Dermis microvascular lymphatic vessel endothelial cell (primary cell): ENCODE results near the gene RAB4A. TPM values are rescaled to one million over a fixed set of nuclear protein-coding genes. Genes with fewer than 3 reads are reported as not detected.
"Not testable (repeated sequence)": the region's sequence is repeated elsewhere in the genome, so short reads cannot be mapped to it uniquely, and the experiment has no call there.

Experiments used
- DNase-seq, 2 donors: peaks; one replicate each; pipeline versions ENCODE4 v3.0.0 to v3.0.0-alpha.2; 2010; ENCODE audit warnings: low read depth in 2 of 2
- total RNA-seq: library from RNA; depleted of rRNA; stranded (reverse); fragments of >200 nt; gene quantifications from 2 replicates; pipeline ENCODE4 v1.2.1, GENCODE V29; 2014

The RAB4A gene
- total RNA-seq, 1 donor from 2014 or later, result 12.8 TPM

DNA sequence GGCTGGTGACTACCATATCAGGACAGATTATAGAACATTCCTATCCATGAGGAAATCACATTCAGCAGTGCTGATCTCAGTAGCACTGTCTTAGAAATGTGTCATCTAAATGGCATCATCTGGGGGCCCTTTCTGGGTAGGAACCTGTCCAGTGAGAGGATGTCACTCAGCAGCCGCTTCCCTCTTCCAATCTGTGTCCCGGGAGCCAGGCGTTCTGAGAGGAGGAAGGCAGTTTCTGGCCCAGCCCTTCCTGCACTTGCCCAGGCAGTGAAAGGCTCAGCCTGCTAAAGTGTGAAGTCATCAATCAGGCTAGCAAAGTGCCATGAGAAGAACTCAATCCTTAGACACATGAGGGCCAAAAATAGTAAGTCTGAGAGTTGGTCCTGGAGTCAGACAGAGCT lies 25.6 kb downstream of the RAB4A start:
- no peak for DNase-seq

DNA sequence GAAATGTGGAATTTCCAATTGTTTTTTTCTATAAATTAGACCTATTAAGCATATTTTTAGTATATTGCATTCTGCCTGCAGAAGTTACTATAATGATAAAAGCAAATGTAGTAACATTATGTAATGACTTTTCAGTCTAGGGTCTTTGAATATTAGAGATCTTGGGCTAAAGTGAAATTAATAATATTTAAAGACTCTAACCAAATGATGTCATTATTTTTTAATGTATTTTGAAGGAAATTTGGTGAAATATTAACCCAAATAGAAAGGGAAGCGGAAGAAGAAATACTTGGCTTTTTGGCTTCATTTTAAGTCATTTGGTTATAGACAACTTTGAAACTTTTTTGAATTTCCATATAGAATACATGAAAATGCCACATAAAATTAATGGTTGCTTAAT lies 26.8 kb downstream of the RAB4A start:
- DNase-seq, result no peak

DNA sequence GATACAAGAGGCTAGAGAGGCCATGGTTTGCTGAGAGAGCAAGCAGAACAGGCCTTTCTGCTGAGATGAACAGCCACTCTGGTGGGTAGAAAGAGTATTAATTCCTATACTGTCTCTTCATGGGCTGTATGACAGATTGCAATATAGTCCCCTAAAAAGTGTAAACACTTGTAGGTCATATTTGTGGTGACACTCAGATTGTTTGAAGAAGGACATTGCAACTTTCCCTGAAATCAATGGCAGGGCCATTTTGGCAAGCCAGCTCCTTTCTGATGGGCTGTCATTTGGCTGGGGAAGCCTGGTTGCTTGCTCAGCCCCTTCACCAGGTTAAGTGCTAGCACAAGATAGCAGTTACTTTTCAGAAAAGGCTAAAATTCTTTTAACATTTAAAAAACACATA lies 27.5 kb downstream of the RAB4A start:
- DNase-seq, result no peak

DNA sequence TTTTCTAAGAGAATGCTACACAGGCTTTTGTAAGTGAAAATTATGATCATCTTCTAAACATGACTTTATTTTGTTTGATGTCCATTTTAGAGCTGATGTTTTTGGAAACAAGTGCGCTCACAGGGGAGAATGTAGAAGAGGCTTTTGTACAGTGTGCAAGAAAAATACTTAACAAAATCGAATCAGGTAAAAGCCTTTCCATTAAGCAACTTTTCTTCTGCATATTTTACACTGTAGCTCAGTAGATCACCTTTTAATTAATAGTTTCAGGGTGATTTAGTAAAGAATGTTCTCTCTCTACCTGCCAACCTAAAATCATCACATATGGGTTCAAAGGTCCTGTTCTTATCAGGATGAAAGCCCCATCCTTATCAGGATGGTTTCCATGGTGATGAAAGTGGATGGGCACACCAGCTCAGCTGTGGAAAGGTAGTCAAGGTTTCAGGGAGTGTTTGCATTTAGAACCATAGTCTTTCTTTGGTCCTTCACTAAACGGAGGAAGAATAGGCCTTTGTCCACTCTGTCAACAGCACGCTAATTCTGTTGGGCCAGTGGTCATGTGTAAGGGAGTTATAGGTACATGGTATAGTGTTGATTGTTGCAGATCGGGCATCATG lies 28.1 kb downstream of the RAB4A start:
- no peak for DNase-seq

DNA sequence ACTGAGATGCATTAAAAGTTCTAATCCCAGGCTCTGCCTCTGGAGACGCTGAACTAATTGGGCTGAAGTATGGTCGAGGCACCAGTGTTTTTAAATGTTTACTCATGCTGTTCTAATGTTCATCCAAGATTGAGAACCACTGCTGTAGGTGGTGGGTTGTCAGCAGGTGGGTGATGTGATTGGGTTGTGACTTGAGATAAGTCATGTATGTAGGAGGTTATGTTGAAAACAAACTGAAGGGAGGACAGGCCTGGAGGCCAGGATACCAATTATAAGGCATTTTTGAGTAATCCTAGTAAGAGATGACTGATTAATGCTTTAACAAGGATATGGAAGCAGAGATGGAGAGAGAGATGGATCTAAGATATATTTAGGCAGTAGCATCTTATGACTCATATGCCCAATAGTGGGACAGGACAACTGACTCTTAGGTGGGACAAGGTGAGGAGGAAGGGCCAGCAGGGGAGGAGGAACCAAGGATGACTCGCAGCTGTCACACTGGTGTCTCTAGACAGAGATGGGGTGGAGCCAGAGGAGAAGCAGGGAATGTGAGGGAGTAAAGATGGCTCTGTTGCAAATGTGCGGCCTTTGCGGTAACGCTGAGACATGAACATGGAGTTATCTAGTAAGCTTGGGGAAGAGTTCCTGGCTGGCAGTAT lies 29.3 kb downstream of the RAB4A start:
- no peak for DNase-seq

DNA sequence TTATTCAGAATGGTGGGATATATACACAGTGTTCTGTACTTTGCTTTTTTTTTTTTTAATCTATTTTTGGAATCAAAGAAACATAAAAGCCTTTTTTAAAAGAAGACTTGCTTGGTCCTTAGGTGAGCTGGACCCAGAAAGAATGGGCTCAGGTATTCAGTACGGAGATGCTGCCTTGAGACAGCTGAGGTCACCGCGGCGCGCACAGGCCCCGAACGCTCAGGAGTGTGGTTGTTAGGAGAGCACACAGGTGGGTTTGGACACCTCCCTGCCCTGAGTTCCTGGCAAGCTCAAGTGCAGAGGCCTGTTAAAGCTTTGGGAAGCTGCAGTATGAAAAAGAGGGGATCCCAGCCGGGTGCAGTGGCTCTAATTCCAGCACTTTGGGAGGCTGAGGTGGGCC lies 31.8 kb downstream of the RAB4A start:
- no peak for DNase-seq

DNA sequence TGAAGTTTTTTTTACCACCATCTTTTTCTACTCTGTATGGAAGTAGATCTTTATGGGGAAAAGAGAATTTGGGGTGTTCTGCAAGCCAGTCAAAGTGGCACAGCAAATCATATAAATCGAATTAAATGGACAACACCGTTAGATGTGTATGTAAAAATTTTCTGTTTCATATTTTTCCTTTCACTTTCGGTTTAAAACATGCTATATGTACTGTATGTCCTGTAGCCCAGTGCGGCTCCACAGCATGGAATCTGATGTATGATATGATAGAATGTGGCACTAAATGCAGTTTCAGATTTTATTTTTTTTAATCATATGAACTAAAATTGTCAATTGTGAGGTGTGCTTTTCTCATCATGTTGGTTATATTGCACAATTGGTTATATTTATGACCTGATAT lies 32.9 kb downstream of the RAB4A start:
- DNase-seq, result no peak

DNA sequence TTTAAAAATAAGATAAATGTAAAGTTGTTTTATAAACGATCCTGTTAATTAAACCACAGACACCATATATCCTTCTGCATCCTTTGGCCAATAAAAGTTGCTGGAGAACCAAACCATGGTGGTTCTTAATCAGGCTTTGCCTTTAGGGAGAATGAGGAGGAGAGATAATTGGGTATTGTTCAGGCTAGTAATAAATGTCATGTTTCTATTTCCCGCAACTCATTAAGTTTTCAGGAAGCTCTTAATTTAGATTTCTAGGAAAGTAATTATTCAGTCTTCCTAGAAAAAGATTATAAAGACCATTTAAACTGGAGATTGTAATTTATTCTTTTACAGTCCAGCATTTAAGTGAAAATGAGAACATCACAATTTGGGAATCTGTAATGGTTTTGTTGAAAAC lies 34.5 kb downstream of the RAB4A start:
- no peak for DNase-seq

DNA sequence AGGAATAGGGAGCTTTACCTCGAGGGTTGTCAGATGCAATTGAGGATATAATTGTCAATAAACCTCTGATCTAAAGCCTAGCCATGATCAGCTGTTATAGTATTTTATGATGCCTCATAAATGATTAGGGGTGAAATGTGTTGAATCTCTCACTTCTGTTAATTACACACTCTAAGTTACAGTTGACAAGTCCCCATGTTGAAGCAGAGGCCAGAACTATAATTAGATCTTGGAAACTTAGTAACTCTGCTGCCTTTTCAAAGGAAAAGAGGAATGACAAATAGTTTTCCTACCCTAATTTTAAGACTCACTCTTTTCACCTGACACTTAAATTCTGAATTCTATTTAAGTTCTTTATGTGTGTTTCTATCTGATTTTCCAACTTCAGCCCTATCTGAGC lies 38.2 kb downstream of the RAB4A start:
- DNase-seq, result no peak

DNA sequence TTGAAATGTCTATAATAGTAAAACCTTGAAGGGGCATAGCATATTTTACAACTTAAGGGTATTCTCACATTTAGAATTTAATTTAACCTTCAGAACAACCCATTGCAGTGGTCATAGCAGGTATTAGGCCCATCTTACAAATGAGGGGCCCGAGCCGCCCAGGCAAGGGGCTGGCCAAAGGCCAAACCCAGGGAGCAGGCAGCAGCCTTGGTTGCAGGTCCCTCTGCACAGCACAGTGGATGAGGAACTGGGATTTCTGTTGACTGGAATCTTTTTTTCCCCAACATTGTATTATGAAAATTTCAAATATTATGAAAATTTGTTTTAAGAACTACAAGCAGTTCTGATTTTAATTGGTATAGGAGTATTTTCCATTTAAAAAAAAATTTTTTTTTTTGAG lies 38.8 kb downstream of the RAB4A start:
- DNase-seq, result no peak

DNA sequence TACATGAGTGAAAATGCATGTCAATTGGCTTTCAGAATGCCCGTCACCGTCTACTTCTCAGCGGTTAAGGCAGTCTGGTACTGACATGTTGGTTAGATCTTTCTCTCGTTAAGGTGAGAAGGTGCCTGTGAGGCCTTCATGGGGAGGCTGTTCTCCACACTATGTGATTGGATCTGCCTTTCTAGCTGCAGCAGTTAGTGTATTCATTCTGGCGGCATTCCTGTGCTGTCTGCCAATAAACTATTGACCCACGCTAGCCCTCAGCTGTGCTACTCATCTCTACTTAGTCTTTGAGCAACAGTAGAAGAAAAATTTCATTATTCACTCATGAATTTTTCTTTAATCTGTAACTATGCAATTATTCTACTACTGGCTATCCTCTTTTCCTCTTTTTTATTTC lies 39.9 kb downstream of the RAB4A start:
- DNase-seq, result no peak

DNA sequence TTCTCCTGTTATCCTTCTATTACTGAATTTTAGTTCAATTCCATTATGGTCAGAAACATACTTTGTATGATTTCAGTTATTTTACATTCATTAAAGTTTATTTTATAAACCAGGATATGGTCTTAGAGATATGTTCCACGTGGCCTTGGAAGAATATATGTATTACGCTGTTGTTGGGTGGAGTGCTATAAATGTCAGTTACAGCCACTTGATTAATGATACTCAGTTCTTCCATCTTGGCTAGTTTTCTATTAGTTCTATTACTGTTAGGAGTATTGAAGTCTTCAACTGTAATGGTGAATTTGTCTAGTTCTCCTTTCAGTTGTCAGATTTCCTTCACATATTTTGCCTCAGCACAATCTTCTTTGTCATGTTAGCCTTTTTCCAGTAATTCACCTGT lies 45.3 kb downstream of the RAB4A start:
- no peak for DNase-seq

DNA sequence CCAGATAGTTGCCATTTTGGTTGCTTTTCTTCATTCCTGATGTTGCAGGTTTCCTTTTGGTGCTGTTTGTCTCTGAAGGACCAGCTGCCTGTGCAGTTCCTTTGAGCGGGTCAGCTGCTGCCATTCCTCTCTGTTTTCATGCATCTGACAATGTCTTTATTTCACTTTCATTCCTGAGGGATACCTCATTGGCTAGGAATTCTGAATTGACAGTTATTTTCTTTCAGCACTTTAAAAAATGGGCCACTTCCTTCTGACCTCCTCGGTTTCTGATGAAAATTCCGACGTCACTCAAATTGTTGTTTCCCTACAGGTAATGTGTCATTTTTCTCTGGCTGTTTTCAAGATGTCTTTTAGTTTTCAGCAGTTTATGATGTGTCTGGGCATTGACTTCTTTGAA lies 47.1 kb downstream of the RAB4A start:
- DNase-seq, result peak in 1 of 2 donors; percentile 12

DNA sequence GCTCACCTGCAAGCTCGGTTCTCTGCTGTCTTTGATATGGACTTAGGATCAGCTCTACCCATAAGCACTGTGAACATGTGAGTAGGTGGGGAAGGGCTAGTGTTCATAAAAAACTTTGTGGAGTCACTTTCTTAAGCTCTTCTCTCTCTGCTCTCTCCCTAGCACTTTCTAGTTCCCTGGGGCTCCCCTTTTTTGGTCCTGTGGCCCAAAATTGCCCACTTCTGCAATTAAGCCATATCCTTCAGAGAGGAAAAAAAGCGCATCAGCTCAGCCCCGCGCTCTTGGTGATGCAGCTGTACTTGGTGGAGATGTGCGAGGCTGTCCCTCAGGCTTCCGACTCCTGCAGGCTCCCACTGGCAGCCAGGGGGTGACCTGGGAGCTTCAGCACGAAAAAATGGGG lies 48.6 kb downstream of the RAB4A start:
- no peak for DNase-seq

DNA sequence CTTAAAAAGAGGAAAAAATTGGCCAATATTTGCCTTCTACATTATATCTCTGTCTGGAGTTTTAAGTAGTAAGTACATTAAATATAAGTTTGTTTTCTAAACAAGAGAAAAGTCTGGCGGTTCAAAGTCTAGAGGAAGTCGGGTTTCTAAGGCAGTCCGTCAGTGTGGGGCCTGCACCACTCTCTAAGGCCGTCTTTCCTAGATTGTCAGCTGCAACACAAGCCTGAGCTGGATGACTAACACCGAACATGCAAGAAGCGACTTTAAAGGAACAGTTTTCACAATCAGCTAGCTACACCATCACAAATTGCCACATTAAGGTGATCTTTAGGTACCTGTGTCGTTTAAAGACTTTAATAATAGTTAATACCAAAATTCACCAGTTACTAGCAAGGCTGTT lies 52.3 kb downstream of the RAB4A start:
- DNase-seq, result no peak

DNA sequence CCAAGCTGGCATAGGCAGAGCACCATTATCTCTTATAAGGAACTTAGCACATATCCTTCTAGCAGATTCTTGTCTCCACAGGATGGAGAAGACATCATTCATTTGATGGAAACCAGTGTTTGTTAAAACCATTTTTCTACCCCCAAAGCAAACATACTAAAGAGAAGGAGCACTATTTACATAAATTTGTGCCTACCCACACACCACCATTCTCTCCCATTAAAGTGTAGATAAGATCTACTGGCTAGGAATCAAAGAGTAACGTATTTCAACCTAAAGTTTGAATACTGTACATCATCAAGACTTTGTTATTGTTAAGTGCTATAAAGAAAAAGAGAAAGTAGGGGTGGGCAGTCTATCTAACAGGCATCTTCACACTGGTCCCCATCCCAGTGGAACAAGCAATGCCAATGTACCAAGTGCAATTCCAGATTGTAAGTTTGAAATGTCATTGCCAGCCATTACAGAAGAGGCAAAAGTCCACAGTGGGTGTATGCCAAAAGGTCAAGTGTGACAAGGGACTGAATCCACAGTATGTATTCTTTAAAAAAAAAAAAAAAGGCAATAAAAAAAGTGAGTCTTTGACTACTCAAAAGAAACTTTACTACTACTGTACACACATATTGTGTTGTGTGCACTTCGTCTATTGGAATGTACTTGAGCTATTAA lies 53.1 kb downstream of the RAB4A start:
- no peak for DNase-seq

DNA sequence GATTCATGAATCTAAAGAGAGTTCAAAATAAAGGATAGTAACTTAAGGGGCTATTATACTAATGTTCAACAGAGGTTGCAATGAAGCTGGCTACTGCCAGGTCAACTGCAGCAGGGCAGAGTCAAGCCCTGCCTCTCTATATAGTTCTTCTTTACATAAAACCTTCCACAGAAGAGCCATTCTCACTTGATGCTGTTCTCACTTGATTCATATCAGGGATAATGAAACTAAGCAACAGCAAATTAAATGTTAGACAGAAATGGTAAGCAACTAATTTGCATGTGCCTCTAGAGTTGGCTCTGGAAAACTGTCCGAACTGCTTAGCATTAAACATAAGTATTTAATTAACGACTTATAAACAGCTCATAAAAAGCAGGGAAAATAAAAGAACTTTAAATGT lies 54.5 kb downstream of the RAB4A start:
- no peak for DNase-seq

DNA sequence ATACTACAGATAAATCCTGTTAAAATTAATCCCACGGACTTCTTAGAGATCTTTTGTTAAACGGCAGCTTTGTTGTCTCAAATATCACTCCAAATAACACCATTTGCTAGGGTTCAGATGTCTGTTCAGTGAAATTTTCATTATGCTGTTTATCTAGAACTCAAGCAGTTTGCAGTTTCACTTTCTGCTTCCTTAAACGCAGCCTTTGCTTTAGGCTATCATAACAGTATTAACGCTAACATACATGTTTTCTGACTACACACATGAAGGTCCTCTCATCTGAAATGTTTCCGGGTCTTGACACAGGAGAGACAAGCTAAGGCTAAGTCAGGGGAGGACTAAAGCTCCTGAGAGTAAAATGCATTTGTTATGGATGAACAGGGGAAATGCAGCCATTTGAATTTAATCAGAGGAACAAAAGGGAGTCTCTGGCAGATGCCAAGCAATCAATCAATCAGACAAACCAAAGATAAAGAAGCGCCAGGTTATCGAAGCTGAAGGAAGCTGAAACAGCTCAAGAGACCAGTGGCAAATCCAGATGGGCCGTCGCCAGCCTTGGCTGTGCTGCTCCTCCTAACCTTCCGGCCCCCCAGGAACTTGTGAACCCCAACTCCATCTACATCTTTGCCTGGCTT lies 55.1 kb downstream of the RAB4A start:
- no peak for DNase-seq

DNA sequence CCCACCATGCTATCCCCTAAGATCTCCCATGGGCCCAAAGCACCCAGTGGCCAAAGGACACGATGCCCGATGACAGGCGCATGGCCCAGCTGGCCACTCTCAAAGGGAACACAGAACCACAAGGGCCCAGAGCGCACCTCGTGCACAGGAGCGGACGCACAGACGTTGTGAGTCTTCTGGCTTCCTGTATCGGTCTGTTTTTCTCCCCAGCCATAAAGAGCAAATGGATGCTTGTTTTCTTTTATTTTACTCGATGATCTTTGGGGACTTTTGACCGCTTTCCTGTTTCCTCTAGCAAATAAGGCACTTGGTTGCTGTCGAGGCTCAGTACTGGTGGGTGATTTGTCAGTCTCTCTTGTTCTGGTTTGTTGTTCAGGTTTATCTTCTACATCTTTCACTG lies 55.7 kb downstream of the RAB4A start:
- DNase-seq, result no peak

DNA sequence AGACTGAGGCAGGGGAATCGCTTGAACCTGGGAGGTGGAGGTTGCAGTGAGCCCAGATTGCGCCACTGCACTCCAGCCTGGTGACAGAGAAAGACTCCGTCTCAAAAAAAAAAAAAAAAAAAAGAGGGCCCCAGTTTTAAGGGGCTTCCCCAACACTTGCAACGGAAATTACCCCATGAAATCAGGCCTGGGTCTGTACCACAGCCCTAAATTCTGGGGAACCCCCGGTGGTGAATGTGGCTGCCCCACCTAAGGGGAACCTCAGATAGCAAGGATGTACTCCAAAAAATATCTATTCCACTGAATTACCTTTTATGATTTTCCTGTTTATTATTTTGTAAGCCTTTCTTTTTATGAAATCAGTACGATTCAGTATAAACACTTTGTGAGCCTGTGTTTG lies 56.9 kb downstream of the RAB4A start:
- not testable (repeated sequence) for DNase-seq

DNA sequence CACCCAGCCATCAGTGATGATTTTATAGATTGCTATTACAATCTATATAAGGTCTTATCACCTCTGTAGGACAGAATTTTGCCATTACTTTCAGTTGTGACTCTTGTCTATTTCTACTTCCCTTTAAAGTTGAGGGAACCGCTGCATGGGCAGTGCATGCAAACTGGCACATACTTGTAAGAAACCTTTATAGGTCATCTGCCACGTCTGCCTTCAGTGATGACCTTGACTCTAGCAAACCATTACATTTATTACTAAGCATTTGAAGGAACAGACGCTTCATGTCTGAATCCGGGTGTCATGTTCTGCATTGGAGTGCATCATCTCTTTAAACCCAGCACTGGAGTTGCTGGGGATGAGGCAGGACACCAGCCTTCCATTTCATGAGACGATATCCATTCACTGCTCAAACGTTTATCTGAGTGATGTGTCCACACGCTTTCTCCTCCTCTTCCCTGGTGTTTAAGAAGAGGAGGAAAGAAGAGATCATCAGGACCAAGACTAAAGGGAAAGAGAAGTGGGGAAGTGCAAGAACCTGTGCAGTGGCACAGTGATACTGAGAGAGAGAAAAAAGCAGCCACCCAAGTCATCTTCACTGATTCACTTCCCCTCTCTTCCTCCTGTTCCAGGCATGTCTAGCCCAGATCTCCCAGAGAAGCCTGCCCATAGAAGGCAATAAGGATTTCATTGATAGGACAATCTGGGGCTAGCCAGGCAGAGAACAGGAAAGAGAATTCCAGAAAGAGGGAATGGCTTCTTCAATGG lies 57.9 kb downstream of the RAB4A start:
- DNase-seq, result no peak

DNA sequence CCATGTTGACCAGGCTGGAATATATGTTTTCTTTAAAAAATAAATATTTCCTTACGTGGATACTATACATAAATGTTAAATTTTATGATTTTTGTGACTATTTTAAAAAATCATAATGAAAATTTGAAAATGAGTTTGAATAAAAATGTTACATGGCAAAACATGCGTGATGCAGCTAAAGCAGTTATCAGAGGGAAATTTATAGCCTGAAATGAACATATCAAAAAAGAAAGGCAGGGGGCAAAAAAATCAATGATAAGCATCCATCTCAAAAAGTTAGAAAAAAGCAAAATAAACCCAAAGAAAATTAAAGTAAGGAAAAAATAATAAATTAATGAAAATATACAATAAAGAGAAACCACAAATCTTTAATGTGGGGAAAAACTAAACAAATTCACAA lies 63.4 kb downstream of the RAB4A start:
- DNase-seq, result no peak
